ENCODE results near the gene OGDH. TPM values are rescaled to one million over a fixed set of nuclear protein-coding genes. Genes with fewer than 3 reads are reported as not detected.

Gene OGDH
- total RNA-seq, 6 experiments from 2014 or later: 77.8 to 88.2 (median 80.2) TPM

DNA sequence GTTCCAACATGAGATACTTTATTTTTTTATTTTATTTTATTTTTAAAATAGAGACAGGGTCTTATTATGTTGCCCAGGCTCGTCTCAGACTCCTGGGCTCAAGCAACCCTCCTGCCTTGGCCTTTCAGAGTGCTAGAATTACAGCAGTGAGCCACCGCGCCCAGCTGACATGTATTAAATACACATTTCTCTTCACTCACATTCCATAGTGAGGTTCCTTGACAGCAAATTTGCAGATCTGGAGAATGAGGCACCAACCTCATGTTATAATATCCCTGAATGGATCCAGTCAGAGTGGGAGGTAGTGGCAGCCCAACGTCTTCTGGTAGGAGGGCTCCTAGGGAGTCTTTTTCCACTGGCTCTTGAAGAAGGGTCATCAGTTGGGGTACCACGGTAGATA, 46.1 kb downstream of the OGDH start:
- no peak overlapping the region for H3K4me3 Mint-ChIP-seq
- peaks cover 17% of the 10 kb centered on the region; the same call in 1 of the 2 replicates for H3K36me3 Mint-ChIP-seq (ENCODE audit: low read depth)
- peaks cover 2% of the 10 kb centered on the region; the same call in 1 of the 2 replicates for H3K27me3 Mint-ChIP-seq (ENCODE audit: insufficient read depth)
- TF ChIP-seq, protein P1, sequence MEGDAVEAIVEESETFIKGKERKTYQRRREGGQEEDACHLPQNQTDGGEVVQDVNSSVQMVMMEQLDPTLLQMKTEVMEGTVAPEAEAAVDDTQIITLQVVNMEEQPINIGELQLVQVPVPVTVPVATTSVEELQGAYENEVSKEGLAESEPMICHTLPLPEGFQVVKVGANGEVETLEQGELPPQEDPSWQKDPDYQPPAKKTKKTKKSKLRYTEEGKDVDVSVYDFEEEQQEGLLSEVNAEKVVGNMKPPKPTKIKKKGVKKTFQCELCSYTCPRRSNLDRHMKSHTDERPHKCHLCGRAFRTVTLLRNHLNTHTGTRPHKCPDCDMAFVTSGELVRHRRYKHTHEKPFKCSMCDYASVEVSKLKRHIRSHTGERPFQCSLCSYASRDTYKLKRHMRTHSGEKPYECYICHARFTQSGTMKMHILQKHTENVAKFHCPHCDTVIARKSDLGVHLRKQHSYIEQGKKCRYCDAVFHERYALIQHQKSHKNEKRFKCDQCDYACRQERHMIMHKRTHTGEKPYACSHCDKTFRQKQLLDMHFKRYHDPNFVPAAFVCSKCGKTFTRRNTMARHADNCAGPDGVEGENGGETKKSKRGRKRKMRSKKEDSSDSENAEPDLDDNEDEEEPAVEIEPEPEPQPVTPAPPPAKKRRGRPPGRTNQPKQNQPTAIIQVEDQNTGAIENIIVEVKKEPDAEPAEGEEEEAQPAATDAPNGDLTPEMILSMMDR (IDR thresholded peaks at IDR 0.05): no peak
- no peaks in the 10 kb centered on the region for H3K9me3 Mint-ChIP-seq
- H3K27ac Mint-ChIP-seq: no peak overlapping the region
- DNase-seq: no peak
- H3K4me1 Mint-ChIP-seq (ENCODE audit: low read depth): no peaks in the 10 kb centered on the region

DNA sequence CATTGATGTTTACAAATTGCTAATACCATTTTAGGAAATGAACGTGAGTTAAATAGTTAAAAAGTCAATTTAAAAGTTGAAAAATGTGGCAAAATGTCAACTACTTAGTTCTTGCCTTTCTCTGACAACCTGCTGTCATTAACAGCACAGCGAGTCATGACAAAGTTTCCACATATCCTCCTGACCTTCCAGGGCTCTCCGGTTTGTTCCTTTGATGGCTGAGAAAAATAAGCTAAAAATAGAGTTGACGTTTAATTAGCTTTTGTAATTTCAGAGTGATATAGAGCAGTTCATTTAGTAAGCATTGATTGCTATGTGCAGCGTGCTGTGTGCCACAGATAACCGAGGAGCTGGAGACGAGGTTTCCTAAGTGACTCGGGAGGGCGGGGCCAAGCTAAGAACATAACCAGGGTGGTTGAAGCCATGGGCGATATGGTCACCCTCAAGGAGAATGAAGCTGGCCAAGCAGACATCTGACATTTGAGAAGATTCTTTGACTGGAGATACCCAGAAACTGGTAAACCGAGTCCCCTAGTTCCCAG, 47.9 kb downstream of the OGDH start:
- TF ChIP-seq, protein P1 (IDR thresholded peaks at IDR 0.05): no peak

DNA sequence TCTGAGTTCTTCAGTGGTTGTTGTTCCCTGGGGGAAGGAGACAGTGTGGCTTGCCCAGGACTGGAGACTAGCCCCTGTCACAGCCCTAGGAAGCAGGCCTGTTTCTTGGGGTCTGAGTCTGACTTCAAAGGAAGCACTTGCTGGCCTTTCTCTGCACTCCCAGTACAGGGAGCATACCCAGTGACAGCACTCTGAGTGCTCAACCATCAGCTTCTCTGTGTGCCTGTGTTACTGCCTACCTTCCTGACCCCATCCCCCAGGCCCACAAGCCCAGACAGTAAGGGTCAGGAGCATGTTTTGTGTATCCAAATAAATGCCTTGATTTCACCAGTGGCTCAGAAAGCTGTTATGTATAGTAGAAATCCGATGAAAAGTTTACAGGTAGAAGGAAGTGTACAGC, 48.9 kb downstream of the OGDH start:
- Mint-ChIP-seq H3K9me3 (no peaks in the 10 kb centered on the region), H3K4me1 (ENCODE audit: low read depth) (no peaks in the 10 kb centered on the region), H3K4me3 (no peak overlapping the region), H3K27me3 (ENCODE audit: insufficient read depth) (peaks cover under 1% of the 10 kb centered on the region; the same call in 1 of the 2 replicates), H3K36me3 (ENCODE audit: low read depth) (peaks cover 42% of the 10 kb centered on the region), H3K27ac (no peak overlapping the region)
- TF ChIP-seq, protein P1 (IDR thresholded peaks at IDR 0.05): no peak
- DNase-seq: no peak

More for the DNA sequence above, 47.9 kb downstream of the OGDH start:
- Mint-ChIP-seq H3K36me3 (ENCODE audit: low read depth) (peaks cover 33% of the 10 kb centered on the region), H3K27ac (no peak overlapping the region), H3K4me3 (no peak overlapping the region), H3K4me1 (ENCODE audit: low read depth) (no peaks in the 10 kb centered on the region), H3K27me3 (ENCODE audit: insufficient read depth) (peaks cover 2% of the 10 kb centered on the region; the same call in 1 of the 2 replicates), H3K9me3 (no peaks in the 10 kb centered on the region)
- no peak for DNase-seq

DNA sequence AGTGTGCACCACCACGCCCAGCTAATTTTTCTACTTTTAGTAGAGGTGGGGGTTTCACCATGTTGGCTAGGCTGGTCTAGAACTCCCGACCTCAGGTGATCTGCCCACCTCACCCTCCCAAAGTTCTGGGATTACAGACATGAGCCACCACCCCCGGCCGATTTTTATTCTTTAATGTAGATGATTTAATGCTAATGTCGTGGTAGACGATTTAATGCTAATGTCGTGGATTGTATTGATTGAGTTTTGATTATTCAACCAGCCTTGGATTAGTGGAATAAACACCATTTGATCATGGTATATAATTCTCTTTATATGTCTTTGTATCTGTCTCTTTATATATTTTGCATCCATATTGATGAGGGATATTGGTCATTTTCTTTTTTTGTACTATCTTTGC, 52.6 kb downstream of the OGDH start:
- Mint-ChIP-seq H3K4me3 (no peak overlapping the region), H3K36me3 (ENCODE audit: low read depth) (peaks cover 67% of the 10 kb centered on the region), H3K4me1 (ENCODE audit: low read depth) (no peaks in the 10 kb centered on the region), H3K9me3 (peaks cover 6% of the 10 kb centered on the region), H3K27me3 (ENCODE audit: insufficient read depth) (no peaks in the 10 kb centered on the region; the same call in 1 of the 2 replicates), H3K27ac (no peak overlapping the region)
- TF ChIP-seq, protein P1 (IDR thresholded peaks at IDR 0.05): no peak
- DNase-seq: no peak

DNA sequence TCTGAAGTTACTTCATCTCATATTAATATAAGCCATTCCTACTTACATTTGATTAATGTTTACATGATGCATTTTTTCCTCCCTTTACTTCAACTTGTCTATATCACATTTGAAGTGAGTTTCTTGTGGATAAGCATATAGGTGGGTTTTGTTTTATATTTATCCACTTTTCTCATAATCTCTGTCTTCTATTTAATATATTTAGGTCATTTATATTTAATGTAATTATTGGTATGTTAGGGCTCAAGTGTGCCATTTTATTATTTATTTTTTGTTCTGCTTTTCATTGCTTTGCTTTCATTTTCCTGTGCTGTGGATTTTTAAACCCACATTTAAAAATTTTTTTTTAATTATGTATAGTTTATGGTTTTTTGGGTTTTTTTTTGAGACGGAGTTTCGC, 54.8 kb downstream of the OGDH start:
- Mint-ChIP-seq H3K9me3 (peaks cover 6% of the 10 kb centered on the region), H3K36me3 (ENCODE audit: low read depth) (peaks cover 73% of the 10 kb centered on the region), H3K4me3 (no peak overlapping the region), H3K27me3 (ENCODE audit: insufficient read depth) (no peaks in the 10 kb centered on the region), H3K27ac (no peak overlapping the region), H3K4me1 (ENCODE audit: low read depth) (peaks cover 11% of the 10 kb centered on the region)
- no peak for DNase-seq
- TF ChIP-seq, protein P1 (IDR thresholded peaks at IDR 0.05): no peak
